Testis (tissue), 3 donors: Measurements from ENCODE around the gene RBM24. TPM values are rescaled to one million over a fixed set of nuclear protein-coding genes. Genes with fewer than 3 reads are reported as not detected.
"Not testable (repeated sequence)": the region's sequence is repeated elsewhere in the genome, so short reads cannot be mapped to it uniquely, and the experiment has no call there.

ENCODE experiments used
- DNase-seq: peaks from one replicate; pipeline ENCODE4 v3.0.0-alpha.2; 2019
- H3K27ac ChIP-seq, 2 donors: fragments of 200-600 bp; sonication (generic); one replicate each; pipeline ENCODE4 v1.5.1; 2019
- H3K27me3 ChIP-seq: fragments of 200-600 bp; sonication (generic); one replicate; pipeline ENCODE4 v1.5.1; 2019
- H3K36me3 ChIP-seq: fragments of 200-600 bp; sonication (generic); one replicate; pipeline ENCODE4 v1.5.1; 2017; ENCODE audit warnings: low read depth; ENCODE audit errors: missing control alignments
- H3K4me1 ChIP-seq: fragments of 200-600 bp; sonication (generic); one replicate; pipeline ENCODE4 v1.5.1; 2019
- H3K4me3 ChIP-seq, 2 donors: fragments of 200-600 bp; sonication (generic); one replicate each; pipeline ENCODE4 v1.5.1; 2017 to 2019
- H3K9me3 ChIP-seq: fragments of 200-600 bp; sonication (generic); one replicate; pipeline ENCODE4 v1.5.1; 2017
- CTCF ChIP-seq, 3 experiments: fragments of 450-650 bp in 2 of 3; fragments of 200-600 bp in 1 of 3; sonication (generic) in 1 of 3; IDR thresholded peaks; one replicate each; pipeline ENCODE4 v1.5.1; 2016 to 2019; ENCODE audit warnings: antibody characterized with exemption in 3 of 3, mild to moderate bottlenecking in 2 of 3, moderate library complexity in 1 of 3
- POLR2A ChIP-seq: fragments of 450-650 bp; IDR thresholded peaks from one replicate; pipeline ENCODE4 v1.6.1; 2017; ENCODE audit warnings: antibody characterized with exemption, mild to moderate bottlenecking, moderate library complexity
- WGBS, 2 donors: methylation state at CpG; one replicate each; pipeline ENCODE4 v1.1.5; 2018; 5-methylcytosine and 5-hydroxymethylcytosine counted together
- intact Hi-C: fragments of 100-400 bp; cut with DNase I; formaldehyde crosslinking; loops from one replicate; pipeline ENCODE4 v1.15.1; 2023; ENCODE audit warnings: low total_unique reads
- polyA plus RNA-seq: library from polyadenylated mRNA; stranded (reverse); fragments of 350-450 nt; fragmentation: Illumina TruSeq; extraction: RNeasy Lipid Tissue Mini Kit (QIAGEN cat#74804); gene quantifications from one replicate; pipeline ENCODE4 v1.2.3, GENCODE V29; 2014; ENCODE audit warnings: low read depth, low replicate concordance; ENCODE audit not compliant: insufficient read depth
- total RNA-seq, 2 donors: library from RNA; depleted of rRNA; stranded (reverse); fragments of >200 nt; gene quantifications; one replicate each; pipeline ENCODE4 v1.2.3, GENCODE V29; 2016

RBM24 gene
- total and polyA plus RNA-seq, 3 donors from 2014 or later: 8.9 to 18.6 (median 9.1) TPM

- intact Hi-C loops: no loop called here
- H3K4me1 ChIP-seq: no peaks in the 10 kb centered on the region
- H3K36me3 ChIP-seq: no peaks in the 10 kb centered on the region
- DNase-seq: no peak
- no peak overlapping the region for H3K4me3 ChIP-seq
- 76 to 78% methylated on average over 12 of the region's 12 CpGs for WGBS, 2 donors
- H3K27ac ChIP-seq: no peak overlapping the region
- H3K9me3 ChIP-seq: no peaks in the 10 kb centered on the region
- H3K27me3 ChIP-seq: no peaks in the 10 kb centered on the region
- no peak for TF ChIP-seq CTCF (IDR thresholded peaks at IDR 0.05)
- no peak for TF ChIP-seq POLR2A
Observed at GRCh38 chr6:17311595-17312311, 30.6 kb downstream of the RBM24 start.

GRCh38 chr6:17313238-17313637 lies 32.1 kb downstream of the RBM24 start:
- DNase-seq, intact Hi-C loops, H3K9me3 ChIP-seq, H3K4me3 ChIP-seq, H3K27me3 ChIP-seq, H3K4me1 ChIP-seq, H3K36me3 ChIP-seq, H3K27ac ChIP-seq: not testable (repeated sequence)
- 88 to 96% methylated on average over 7 of the region's 7 CpGs for WGBS, 2 donors

- H3K4me3 ChIP-seq: no peak overlapping the region
- H3K4me1 ChIP-seq: no peaks in the 10 kb centered on the region
- no peak for DNase-seq
- H3K27me3 ChIP-seq: no peaks in the 10 kb centered on the region
- no peak overlapping the region for H3K27ac ChIP-seq
- no peaks in the 10 kb centered on the region for H3K36me3 ChIP-seq
- WGBS, 2 donors: 95 to 97% methylated on average over 6 of the region's 6 CpGs
- no peaks in the 10 kb centered on the region for H3K9me3 ChIP-seq
- TF ChIP-seq POLR2A (no peak), CTCF (IDR thresholded peaks at IDR 0.05) (no peak)
- intact Hi-C loops: no loop called here
Observed at GRCh38 chr6:17313971-17314370, 32.8 kb downstream of the RBM24 start.

- intact Hi-C loops: no loop called here
- Histone ChIP-seq H3K4me1 (no peaks in the 10 kb centered on the region), H3K9me3 (no peaks in the 10 kb centered on the region), H3K36me3 (no peaks in the 10 kb centered on the region), H3K4me3 (no peak overlapping the region), H3K27me3 (no peaks in the 10 kb centered on the region), H3K27ac (no peak overlapping the region)
- no peak for DNase-seq
- TF ChIP-seq POLR2A (no peak), CTCF (IDR thresholded peaks at IDR 0.05) (no peak)
- WGBS, 2 donors: 93 to 95% methylated on average over 3 of the region's 3 CpGs
Observed at GRCh38 chr6:17315262-17315661, 34.1 kb downstream of the RBM24 start.

- TF ChIP-seq CTCF (IDR thresholded peaks at IDR 0.05): no peak
- no peak for TF ChIP-seq POLR2A
- H3K36me3 ChIP-seq: no peaks in the 10 kb centered on the region
- intact Hi-C loops: no loop called here
- no peak overlapping the region for H3K27ac ChIP-seq
- H3K4me1 ChIP-seq: no peaks in the 10 kb centered on the region
- no peaks in the 10 kb centered on the region for H3K27me3 ChIP-seq
- DNase-seq: no peak
- 73 to 82% methylated on average over 5 of the region's 5 CpGs for WGBS, 2 donors
- no peak overlapping the region for H3K4me3 ChIP-seq
- H3K9me3 ChIP-seq: no peaks in the 10 kb centered on the region
Observed at GRCh38 chr6:17318435-17319165, 37.4 kb downstream of the RBM24 start.

- H3K4me3 ChIP-seq, H3K9me3 ChIP-seq, H3K27me3 ChIP-seq, DNase-seq, H3K36me3 ChIP-seq, H3K4me1 ChIP-seq, intact Hi-C loops, H3K27ac ChIP-seq: not testable (repeated sequence)
- WGBS, 2 donors: 91% methylated on average over 7 of the region's 7 CpGs
Observed at GRCh38 chr6:17320266-17320665, 39.1 kb downstream of the RBM24 start.
